ENCODE measurements around the gene UQCRC1.

Gene UQCRC1

GRCh38 chr3:48644898-48645760, 35.7 kb upstream of the UQCRC1 start:
- H3K27me3 ChIP-seq: no peaks in the 10 kb centered on the region

GRCh38 chr3:48642605-48643004, 33.2 kb upstream of the UQCRC1 start:
- no peak for DNase-seq
- H3K36me3 ChIP-seq: peaks cover 21% of the 10 kb centered on the region

More at GRCh38 chr3:48644898-48645760, 35.7 kb upstream of the UQCRC1 start:
- DNase-seq: no peak
- no peak overlapping the region for H3K4me3 ChIP-seq (ENCODE audit: low read depth, low read length)
- H3K36me3 ChIP-seq: peaks cover 17% of the 10 kb centered on the region
- H3K4me1 ChIP-seq: no peaks in the 10 kb centered on the region
- H3K9me3 ChIP-seq: no peaks in the 10 kb centered on the region
- no peak for TF ChIP-seq CTCF (IDR thresholded peaks at IDR 0.05; ENCODE audit: low read depth, low read length)

GRCh38 chr3:48641396-48641795, 31.9 kb upstream of the UQCRC1 start:
- H3K27me3 ChIP-seq: no peaks in the 10 kb centered on the region
- peaks cover 21% of the 10 kb centered on the region for H3K36me3 ChIP-seq
- TF ChIP-seq CTCF (IDR thresholded peaks at IDR 0.05; ENCODE audit: low read depth, low read length): no peak
- no peak overlapping the region for H3K4me3 ChIP-seq (ENCODE audit: low read depth, low read length)
- no peaks in the 10 kb centered on the region for H3K9me3 ChIP-seq
- no peaks in the 10 kb centered on the region for H3K4me1 ChIP-seq
- DNase-seq: no peak

More at GRCh38 chr3:48642605-48643004, 33.2 kb upstream of the UQCRC1 start:
- no peaks in the 10 kb centered on the region for H3K4me1 ChIP-seq
- no peak for TF ChIP-seq CTCF (IDR thresholded peaks at IDR 0.05; ENCODE audit: low read depth, low read length)
- H3K9me3 ChIP-seq: no peaks in the 10 kb centered on the region
- H3K27me3 ChIP-seq: no peaks in the 10 kb centered on the region
- H3K4me3 ChIP-seq (ENCODE audit: low read depth, low read length): no peak overlapping the region

GRCh38 chr3:48639944-48640606, 30.6 kb upstream of the UQCRC1 start:
- peaks cover 12% of the 10 kb centered on the region for H3K36me3 ChIP-seq
- no peaks in the 10 kb centered on the region for H3K4me1 ChIP-seq
- H3K9me3 ChIP-seq: no peaks in the 10 kb centered on the region
- no peaks in the 10 kb centered on the region for H3K27me3 ChIP-seq
- no peak for TF ChIP-seq CTCF (IDR thresholded peaks at IDR 0.05; ENCODE audit: low read depth, low read length)
- no peak for DNase-seq
- H3K4me3 ChIP-seq (ENCODE audit: low read depth, low read length): no peak overlapping the region

GRCh38 chr3:48637305-48637704, 27.9 kb upstream of the UQCRC1 start:
- DNase-seq: no peak
- H3K9me3 ChIP-seq: no peaks in the 10 kb centered on the region
- H3K4me1 ChIP-seq: no peaks in the 10 kb centered on the region
- no peak for TF ChIP-seq CTCF (IDR thresholded peaks at IDR 0.05; ENCODE audit: low read depth, low read length)
- no peaks in the 10 kb centered on the region for H3K27me3 ChIP-seq
- H3K36me3 ChIP-seq: peaks cover 8% of the 10 kb centered on the region
- H3K4me3 ChIP-seq (ENCODE audit: low read depth, low read length): no peak overlapping the region
